ENCODE results near the gene C11orf86. TPM values are rescaled to one million over a fixed set of nuclear protein-coding genes. Genes with fewer than 3 reads are reported as not detected.

C11orf86 gene
- total RNA-seq, 4 donors from 2014 or later = 81.7 to 439 (median 153) TPM

DNA sequence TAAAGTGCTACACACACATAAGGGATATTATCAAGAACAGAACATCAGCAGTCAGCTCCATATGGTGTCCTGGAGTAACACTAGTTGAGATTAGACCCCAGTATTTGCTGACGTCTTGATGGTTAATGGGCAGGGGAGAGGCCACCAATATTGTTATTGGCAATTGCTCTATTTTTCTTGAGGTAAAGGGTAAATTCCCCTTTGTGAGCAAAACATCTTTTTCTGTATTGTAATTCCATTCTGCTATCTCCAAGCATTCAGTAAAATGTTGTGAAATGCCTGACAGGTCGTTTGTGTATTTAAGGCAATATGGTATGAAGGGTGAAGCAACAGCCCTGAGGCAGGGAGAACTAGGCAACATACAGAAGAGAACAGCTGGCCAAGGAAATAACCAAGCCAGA is 38.8 kb upstream of the C11orf86 start:
- no peaks in the 10 kb centered on the region for H3K4me1 ChIP-seq
- no peak for DNase-seq
- TF ChIP-seq POLR2A (IDR thresholded peaks at IDR 0.05) = no peak
- TF ChIP-seq, protein P1, sequence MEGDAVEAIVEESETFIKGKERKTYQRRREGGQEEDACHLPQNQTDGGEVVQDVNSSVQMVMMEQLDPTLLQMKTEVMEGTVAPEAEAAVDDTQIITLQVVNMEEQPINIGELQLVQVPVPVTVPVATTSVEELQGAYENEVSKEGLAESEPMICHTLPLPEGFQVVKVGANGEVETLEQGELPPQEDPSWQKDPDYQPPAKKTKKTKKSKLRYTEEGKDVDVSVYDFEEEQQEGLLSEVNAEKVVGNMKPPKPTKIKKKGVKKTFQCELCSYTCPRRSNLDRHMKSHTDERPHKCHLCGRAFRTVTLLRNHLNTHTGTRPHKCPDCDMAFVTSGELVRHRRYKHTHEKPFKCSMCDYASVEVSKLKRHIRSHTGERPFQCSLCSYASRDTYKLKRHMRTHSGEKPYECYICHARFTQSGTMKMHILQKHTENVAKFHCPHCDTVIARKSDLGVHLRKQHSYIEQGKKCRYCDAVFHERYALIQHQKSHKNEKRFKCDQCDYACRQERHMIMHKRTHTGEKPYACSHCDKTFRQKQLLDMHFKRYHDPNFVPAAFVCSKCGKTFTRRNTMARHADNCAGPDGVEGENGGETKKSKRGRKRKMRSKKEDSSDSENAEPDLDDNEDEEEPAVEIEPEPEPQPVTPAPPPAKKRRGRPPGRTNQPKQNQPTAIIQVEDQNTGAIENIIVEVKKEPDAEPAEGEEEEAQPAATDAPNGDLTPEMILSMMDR (IDR thresholded peaks at IDR 0.05) = no peak

DNA sequence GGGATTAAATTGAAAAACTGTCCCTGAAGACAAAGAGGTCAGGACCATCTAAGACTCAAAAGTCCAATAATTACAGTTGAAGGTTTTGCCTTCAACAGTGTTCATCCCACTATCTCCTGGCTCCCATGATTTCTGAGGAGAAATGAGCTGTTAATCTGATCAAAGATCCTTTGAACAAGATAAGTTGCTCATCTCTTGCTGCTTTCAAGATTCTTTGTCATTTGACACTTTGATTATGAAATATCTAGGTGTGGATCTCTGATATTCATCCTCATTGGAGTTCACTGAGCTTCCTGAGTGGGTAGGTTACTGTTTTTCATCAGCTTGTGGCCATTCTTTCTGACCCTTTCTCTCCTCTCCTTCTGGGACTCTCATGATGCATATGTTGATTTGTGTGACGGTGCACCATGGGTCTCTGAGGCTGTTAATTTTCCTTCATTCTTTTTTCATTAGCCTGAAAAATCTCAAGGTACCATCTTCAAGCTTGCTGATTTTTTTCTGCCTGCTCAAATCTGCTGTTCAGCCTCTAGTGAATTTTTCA is 37.8 kb upstream of the C11orf86 start:
- no peak overlapping the region for H3K27ac ChIP-seq
- no peaks in the 10 kb centered on the region for H3K27me3 ChIP-seq
- H3K36me3 ChIP-seq = no peaks in the 10 kb centered on the region
- no peaks in the 10 kb centered on the region for H3K4me1 ChIP-seq
- no peak for TF ChIP-seq POLR2A (IDR thresholded peaks at IDR 0.05)
- TF ChIP-seq, protein P1 (IDR thresholded peaks at IDR 0.05) = no peak
- H3K9me3 ChIP-seq = no peaks in the 10 kb centered on the region
- no peak for DNase-seq
- H3K4me3 ChIP-seq = no peak overlapping the region

More for the DNA sequence above, 38.8 kb upstream of the C11orf86 start:
- Histone ChIP-seq H3K36me3 (no peaks in the 10 kb centered on the region), H3K9me3 (no peaks in the 10 kb centered on the region), H3K27ac (no peak overlapping the region), H3K27me3 (no peaks in the 10 kb centered on the region), H3K4me3 (no peak overlapping the region)

DNA sequence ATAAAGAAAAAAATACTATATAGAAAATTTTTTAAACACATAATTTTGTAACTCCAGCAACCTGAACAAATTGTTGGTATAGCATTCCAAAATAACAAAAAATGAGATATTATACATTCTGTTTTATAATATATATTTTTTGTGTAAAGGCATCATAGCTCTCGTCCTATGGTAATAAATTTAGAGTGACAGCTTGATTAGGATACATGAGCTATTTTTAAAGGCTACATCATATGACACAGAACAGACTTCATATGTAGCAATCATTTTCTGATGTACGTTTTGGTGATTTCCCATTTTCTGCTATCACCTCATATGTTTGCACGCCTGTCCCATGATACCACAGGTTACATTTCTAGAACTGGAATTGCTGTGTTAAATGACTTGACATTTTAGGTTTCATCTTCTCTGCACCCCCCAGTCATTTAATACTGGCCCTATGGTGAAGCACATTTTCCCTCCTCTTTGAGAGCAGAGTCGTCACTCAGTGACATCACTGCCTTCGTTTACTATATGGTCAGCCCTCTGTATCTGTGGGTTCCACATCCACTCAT is 36.4 kb upstream of the C11orf86 start:
- no peak for DNase-seq
- TF ChIP-seq, protein P1 (IDR thresholded peaks at IDR 0.05) = no peak
- TF ChIP-seq POLR2A (IDR thresholded peaks at IDR 0.05) = no peak
- Histone ChIP-seq H3K27ac (no peak overlapping the region), H3K9me3 (no peaks in the 10 kb centered on the region), H3K4me1 (no peaks in the 10 kb centered on the region), H3K4me3 (no peak overlapping the region), H3K27me3 (no peaks in the 10 kb centered on the region), H3K36me3 (no peaks in the 10 kb centered on the region)

DNA sequence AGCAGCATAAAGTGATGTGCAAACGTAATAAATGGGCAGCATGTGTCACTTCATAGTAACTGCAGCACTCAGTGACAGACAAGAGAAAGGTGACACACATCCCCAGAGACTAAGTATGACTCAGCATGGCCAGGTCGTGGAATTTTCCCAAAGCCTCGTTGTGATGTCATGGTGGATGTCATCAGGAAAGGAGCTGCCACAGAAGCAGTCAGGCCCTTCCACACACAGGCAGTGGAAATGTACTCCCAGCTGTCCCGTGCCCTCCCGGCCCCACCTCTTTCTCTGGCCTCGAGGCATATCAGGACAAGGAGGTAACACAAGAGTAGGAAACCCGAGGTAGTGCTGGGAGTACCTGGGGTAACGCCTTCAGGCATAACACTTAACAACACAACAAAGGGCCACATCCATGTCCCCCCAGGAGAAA is 25.0 kb upstream of the C11orf86 start:
- peaks cover 0 to 5% (median 0%) of the 10 kb centered on the region in 4 donors for H3K4me1 ChIP-seq
- peak overlapping the region in 1 of 4 donors; percentile 30 for H3K27ac ChIP-seq
- H3K36me3 ChIP-seq = peaks cover 0 to 5% (median 0%) of the 10 kb centered on the region in 3 donors
- H3K27me3 ChIP-seq = no peaks in the 10 kb centered on the region
- DNase-seq = peak in 2 of 3 donors; percentile 55 to 78
- no peak overlapping the region for H3K4me3 ChIP-seq
- TF ChIP-seq POLR2A (IDR thresholded peaks at IDR 0.05) = no peak
- TF ChIP-seq, protein P1 (IDR thresholded peaks at IDR 0.05) = no peak
- H3K9me3 ChIP-seq = no peaks in the 10 kb centered on the region

DNA sequence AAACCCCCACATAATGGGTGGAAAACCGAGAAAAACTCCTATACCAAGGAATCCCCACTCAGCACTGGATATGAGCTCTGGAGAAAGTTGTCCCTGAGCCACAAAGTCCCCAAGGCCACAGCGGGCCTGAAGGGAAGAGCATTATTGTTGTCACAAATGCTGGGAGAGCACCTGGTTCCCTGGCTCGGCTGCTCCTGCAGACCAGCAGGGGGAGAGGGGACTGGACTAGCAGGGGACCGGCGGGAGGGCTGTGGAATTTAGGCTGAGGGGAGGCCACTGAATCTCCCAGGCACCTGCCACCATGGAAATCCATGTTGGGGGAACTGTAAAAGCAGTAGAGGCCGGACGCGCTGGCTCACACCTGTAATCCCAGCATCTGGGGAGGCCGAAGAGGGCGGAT is 24.0 kb upstream of the C11orf86 start:
- Histone ChIP-seq H3K4me1 (peaks cover 0 to 5% (median 0%) of the 10 kb centered on the region in 4 donors), H3K36me3 (peaks cover 0 to 5% (median 0%) of the 10 kb centered on the region in 3 donors), H3K27me3 (no peaks in the 10 kb centered on the region), H3K27ac (no peak overlapping the region), H3K9me3 (no peaks in the 10 kb centered on the region), H3K4me3 (no peak overlapping the region)
- DNase-seq = no peak
- TF ChIP-seq POLR2A (IDR thresholded peaks at IDR 0.05) = no peak
- TF ChIP-seq, protein P1 (IDR thresholded peaks at IDR 0.05) = no peak
